GM12865 (cell line): ENCODE measurements around the gene TSPEAR.

Source experiments
- DNase-seq: peaks from one replicate; pipeline ENCODE4 v3.0.0; 2010; ENCODE audit warnings: low read depth
- H3K4me3 ChIP-seq: 2 replicates; pipeline ENCODE4 v1.5.1; 2011; ENCODE audit warnings: mild to moderate bottlenecking, low read depth, low read length, control low read depth
- CTCF ChIP-seq: IDR thresholded peaks from 2 replicates; pipeline ENCODE4 v1.5.1; 2011; ENCODE audit warnings: low read length, control low read depth, low read depth, inconsistent platforms; ENCODE audit not compliant: insufficient read depth; ENCODE audit errors: missing control alignments

Gene TSPEAR

DNA sequence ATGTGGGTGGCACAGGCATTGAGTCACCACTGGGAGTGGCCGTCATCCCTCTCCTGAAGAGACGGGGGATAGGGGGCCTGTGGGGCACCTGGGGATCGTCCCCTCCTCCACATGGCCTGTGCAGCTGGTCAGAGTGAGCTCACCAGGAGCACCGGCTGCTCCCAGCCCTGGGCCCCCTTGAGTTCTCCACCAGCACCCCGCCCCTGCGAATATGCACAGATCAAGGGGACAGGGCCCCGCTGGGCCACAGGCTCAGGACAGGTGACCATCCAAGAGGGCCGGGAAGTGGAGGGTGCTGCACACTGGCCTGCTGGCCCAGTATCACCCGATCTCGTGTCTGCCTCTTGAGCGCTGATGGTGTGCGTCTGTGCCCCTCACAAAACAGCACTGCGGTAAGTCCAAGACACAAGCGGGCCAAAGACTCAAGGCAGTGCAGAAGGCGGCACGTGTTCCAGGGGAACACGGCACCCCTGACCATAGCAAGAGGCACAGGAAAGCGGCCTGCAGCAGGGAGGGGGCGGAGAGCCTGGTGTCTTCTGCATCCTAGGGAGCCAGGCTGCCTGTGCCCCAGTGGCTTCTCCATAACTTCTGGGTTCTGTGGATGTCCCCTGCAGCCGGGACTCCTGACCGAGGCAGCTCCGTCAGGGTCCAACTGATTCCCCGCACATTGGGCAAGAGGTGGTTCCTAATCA, 18.1 kb upstream of the TSPEAR start:
- no peak for DNase-seq
- no peak for TF ChIP-seq CTCF
- H3K4me3 ChIP-seq: no peak overlapping the region

- TF ChIP-seq CTCF: no peak
- no peak overlapping the region for H3K4me3 ChIP-seq
- DNase-seq: no peak
Measured at GRCh38 chr21:44728716-44729115, 17.3 kb upstream of the TSPEAR start.

DNA sequence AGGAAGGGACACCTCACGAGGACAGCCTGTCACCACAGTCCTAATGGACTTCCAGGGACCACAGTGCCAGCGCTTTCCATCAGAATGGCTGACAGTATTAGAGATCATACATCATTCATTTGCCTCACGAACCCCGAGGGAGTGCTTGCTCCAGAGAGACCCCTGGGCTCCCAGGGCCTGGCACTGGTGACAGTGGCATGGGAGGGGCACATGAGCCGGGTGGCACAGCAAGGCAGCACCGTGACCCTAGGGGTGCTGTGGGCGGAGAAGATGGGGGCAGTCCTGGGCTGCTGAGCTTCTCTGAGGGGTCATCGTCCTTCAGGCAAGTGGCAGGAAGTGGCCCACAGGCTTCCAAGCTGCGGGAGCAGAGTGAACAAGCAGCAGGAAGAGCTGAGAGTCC, 16.4 kb upstream of the TSPEAR start:
- no peak for TF ChIP-seq CTCF
- H3K4me3 ChIP-seq: no peak overlapping the region
- no peak for DNase-seq

DNA sequence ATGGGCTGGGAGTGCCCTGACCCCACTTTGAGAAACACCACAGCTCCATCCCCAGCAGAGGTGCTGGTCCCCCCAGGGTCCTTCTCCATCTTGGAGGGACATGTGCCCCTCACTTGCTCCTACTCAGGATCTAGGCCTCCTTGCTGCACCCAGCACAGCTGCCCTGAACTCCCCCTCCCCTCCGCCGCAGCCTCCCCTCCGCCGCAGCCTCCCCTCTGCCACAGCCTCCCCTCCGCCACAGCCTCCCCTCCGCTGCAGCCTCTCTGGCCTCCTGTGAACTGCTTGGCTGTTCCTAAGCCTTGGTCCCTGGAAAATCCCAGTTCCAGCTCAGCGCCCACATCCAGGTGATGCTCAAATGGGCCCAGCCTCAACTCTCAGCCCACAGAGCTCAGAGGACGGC, 15.9 kb upstream of the TSPEAR start:
- H3K4me3 ChIP-seq: no peak overlapping the region
- TF ChIP-seq CTCF: no peak
- no peak for DNase-seq

- no peak for TF ChIP-seq CTCF
- H3K4me3 ChIP-seq: no peak overlapping the region
- no peak for DNase-seq
Measured at GRCh38 chr21:44726826-44727225, 15.5 kb upstream of the TSPEAR start.

DNA sequence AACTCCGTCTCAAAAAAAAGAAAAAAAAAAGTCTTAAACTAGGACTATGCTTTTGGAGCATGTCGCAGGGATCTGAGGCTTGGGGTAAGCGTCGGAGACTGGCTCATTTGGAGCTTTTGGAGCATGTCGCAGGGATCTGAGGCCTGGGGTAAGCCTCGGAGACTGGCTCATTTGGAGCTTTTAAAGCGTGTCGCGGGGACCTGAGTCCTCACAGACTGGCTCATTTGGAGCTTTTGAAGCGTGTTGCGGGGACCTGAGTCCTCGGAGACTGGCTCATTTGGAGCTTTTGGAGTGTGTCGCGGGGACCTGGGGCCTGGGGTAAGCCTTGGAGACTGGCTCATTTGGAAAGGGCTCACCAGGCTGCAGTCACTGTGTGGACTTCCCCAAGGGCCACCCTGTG, 13.6 kb upstream of the TSPEAR start:
- DNase-seq: no peak
- H3K4me3 ChIP-seq: no peak overlapping the region
- no peak for TF ChIP-seq CTCF

DNA sequence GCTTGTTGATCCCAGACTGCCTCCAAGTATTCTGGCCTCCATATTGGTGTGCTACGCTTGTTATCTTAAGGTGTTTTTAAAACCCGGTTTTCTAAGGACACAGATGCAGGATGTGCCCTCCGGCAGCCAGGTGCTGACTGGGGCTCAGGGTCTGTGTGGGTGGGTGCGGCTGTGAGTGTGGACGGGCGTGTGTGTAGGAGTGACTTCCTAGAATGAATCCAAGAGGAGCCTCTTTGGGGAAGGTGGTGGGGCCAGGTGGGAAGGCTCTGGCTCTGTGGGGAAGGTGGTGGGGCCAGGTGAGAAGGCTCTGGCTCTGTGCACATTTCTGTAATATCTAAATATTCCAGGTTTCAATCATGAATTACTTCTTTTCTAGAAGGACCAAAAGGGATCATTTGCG, 12.8 kb upstream of the TSPEAR start:
- H3K4me3 ChIP-seq: no peak overlapping the region
- no peak for TF ChIP-seq CTCF
- DNase-seq: no peak
